ENCODE results near the gene MAP1LC3A.

- TF ChIP-seq, protein P1, sequence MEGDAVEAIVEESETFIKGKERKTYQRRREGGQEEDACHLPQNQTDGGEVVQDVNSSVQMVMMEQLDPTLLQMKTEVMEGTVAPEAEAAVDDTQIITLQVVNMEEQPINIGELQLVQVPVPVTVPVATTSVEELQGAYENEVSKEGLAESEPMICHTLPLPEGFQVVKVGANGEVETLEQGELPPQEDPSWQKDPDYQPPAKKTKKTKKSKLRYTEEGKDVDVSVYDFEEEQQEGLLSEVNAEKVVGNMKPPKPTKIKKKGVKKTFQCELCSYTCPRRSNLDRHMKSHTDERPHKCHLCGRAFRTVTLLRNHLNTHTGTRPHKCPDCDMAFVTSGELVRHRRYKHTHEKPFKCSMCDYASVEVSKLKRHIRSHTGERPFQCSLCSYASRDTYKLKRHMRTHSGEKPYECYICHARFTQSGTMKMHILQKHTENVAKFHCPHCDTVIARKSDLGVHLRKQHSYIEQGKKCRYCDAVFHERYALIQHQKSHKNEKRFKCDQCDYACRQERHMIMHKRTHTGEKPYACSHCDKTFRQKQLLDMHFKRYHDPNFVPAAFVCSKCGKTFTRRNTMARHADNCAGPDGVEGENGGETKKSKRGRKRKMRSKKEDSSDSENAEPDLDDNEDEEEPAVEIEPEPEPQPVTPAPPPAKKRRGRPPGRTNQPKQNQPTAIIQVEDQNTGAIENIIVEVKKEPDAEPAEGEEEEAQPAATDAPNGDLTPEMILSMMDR (IDR thresholded peaks at IDR 0.05), result no peak
- TF ChIP-seq POLR2A (IDR thresholded peaks at IDR 0.05), result no peak
- peak; percentile 82 to 90 for TF ChIP-seq POLR2AphosphoS5 (IDR thresholded peaks at IDR 0.05; ENCODE audit: insufficient read depth in 1 of 2, low read depth in 1 of 2)
Observed at GRCh38 chr20:34525709-34526416, 32.7 kb upstream of the MAP1LC3A start.

Measured in vagina (tissue), 2 donors.